HG03558 (cell line): ENCODE measurements around the gene SELENOP.

ENCODE experiments used
- ATAC-seq: cut with Tn5 transposase; IDR thresholded peaks from one replicate; pipeline ENCODE4 v1.9.1; 2021; ENCODE audit warnings: moderate number of reproducible peaks; ENCODE audit not compliant: unreplicated experiment; ENCODE audit errors: extremely low read depth

Gene SELENOP

GRCh38 chr5:42750507-42750906 is 61.2 kb downstream of the SELENOP start:
- ATAC-seq = no peak
